Nephron progenitor cell (in vitro differentiated cells): ENCODE measurements around the gene CXXC1.
"Not testable (repeated sequence)": the region's sequence is repeated elsewhere in the genome, so short reads cannot be mapped to it uniquely, and the experiment has no call there.

ENCODE experiments used
- DNase-seq: peaks from one replicate; pipeline ENCODE4 v3.0.0; 2021
- H3K27ac Mint-ChIP-seq: 2 replicates; pipeline ENCODE4 v1.8.0; 2021; ENCODE audit warnings: mild to moderate bottlenecking, moderate library complexity, mixed read lengths
- H3K27me3 Mint-ChIP-seq: 2 replicates; pipeline ENCODE4 v1.8.0; 2021; ENCODE audit warnings: mild to moderate bottlenecking, low read depth, mixed read lengths; ENCODE audit not compliant: poor library complexity
- H3K36me3 Mint-ChIP-seq: 2 replicates; pipeline ENCODE4 v1.8.0; 2021; ENCODE audit warnings: low read depth, mixed read lengths
- H3K4me1 Mint-ChIP-seq: 2 replicates; pipeline ENCODE4 v1.8.0; 2021; ENCODE audit warnings: mixed read lengths
- H3K4me3 Mint-ChIP-seq: 2 replicates; pipeline ENCODE4 v1.8.0; 2021; ENCODE audit warnings: mild to moderate bottlenecking, moderate library complexity, mixed read lengths
- H3K9me3 Mint-ChIP-seq: 2 replicates; pipeline ENCODE4 v1.8.0; 2021; ENCODE audit warnings: mild to moderate bottlenecking, moderate library complexity, mixed read lengths
- CTCF ChIP-seq: fragments of 200-600 bp; sonication (generic); IDR thresholded peaks from 2 replicates; pipeline ENCODE4 v1.5.0; 2021; ENCODE audit warnings: antibody characterized with exemption

CXXC1 gene

GRCh38 chr18:50289108-50289443 lies 1.6 kb upstream of the CXXC1 start:
- DNase-seq = no peak
- TF ChIP-seq CTCF = no peak
- Mint-ChIP-seq H3K36me3 (peaks cover 14% of the 10 kb centered on the region), H3K4me3 (peak overlapping the region; percentile 70), H3K9me3 (no peaks in the 10 kb centered on the region), H3K27me3 (peaks cover 6% of the 10 kb centered on the region), H3K27ac (no peak overlapping the region), H3K4me1 (peaks cover 23% of the 10 kb centered on the region)

GRCh38 chr18:50288348-50289107 lies 1.0 kb upstream of the CXXC1 start:
- not testable (repeated sequence) for H3K27me3 Mint-ChIP-seq, DNase-seq, H3K9me3 Mint-ChIP-seq
- H3K4me3 Mint-ChIP-seq = peak overlapping the region; percentile 97
- H3K4me1 Mint-ChIP-seq = peaks cover 23% of the 10 kb centered on the region
- peak overlapping the region; percentile 99 for H3K27ac Mint-ChIP-seq
- peaks cover 20% of the 10 kb centered on the region for H3K36me3 Mint-ChIP-seq

GRCh38 chr18:50287028-50287440 lies 458 bp downstream of the CXXC1 start:
- Mint-ChIP-seq H3K27me3 (peaks cover 6% of the 10 kb centered on the region), H3K27ac (no peak overlapping the region), H3K4me3 (peak overlapping the region; percentile 97), H3K36me3 (peaks cover 35% of the 10 kb centered on the region), H3K9me3 (no peaks in the 10 kb centered on the region), H3K4me1 (peaks cover 28% of the 10 kb centered on the region)
- no peak for TF ChIP-seq CTCF
- no peak for DNase-seq

GRCh38 chr18:50286391-50287027 lies 983 bp downstream of the CXXC1 start:
- H3K36me3 Mint-ChIP-seq = peaks cover 35% of the 10 kb centered on the region
- peak; percentile 38 for DNase-seq
- peaks cover 28% of the 10 kb centered on the region for H3K4me1 Mint-ChIP-seq
- H3K27me3 Mint-ChIP-seq = peaks cover 6% of the 10 kb centered on the region
- no peaks in the 10 kb centered on the region for H3K9me3 Mint-ChIP-seq
- TF ChIP-seq CTCF = no peak
- H3K4me3 Mint-ChIP-seq = peak overlapping the region; percentile 97
- H3K27ac Mint-ChIP-seq = peak overlapping the region; percentile 61

- H3K27ac Mint-ChIP-seq = no peak overlapping the region
- H3K9me3 Mint-ChIP-seq = no peaks in the 10 kb centered on the region
- no peak for TF ChIP-seq CTCF
- DNase-seq = no peak
- H3K27me3 Mint-ChIP-seq = peaks cover 6% of the 10 kb centered on the region
- peak overlapping the region; percentile 97 for H3K4me3 Mint-ChIP-seq
- peaks cover 34% of the 10 kb centered on the region for H3K4me1 Mint-ChIP-seq
- peaks cover 41% of the 10 kb centered on the region for H3K36me3 Mint-ChIP-seq
These were observed 1.7 kb downstream of the CXXC1 start for GRCh38 chr18:50285631-50286321.

- H3K27me3 Mint-ChIP-seq = peaks cover 6% of the 10 kb centered on the region
- no peak overlapping the region for H3K27ac Mint-ChIP-seq
- TF ChIP-seq CTCF = no peak
- peaks cover 41% of the 10 kb centered on the region for H3K4me1 Mint-ChIP-seq
- H3K4me3 Mint-ChIP-seq = no peak overlapping the region
- no peaks in the 10 kb centered on the region for H3K9me3 Mint-ChIP-seq
- DNase-seq = no peak
- peaks cover 48% of the 10 kb centered on the region for H3K36me3 Mint-ChIP-seq
These were observed 2.4 kb downstream of the CXXC1 start for GRCh38 chr18:50285071-50285470.
